HG03196 (cell line): Measurements from ENCODE around the gene GINS1.

ENCODE experiments used
- ATAC-seq: cut with Tn5 transposase; IDR thresholded peaks from one replicate; pipeline ENCODE4 v1.9.1; 2021; ENCODE audit not compliant: unreplicated experiment

GINS1 gene

DNA sequence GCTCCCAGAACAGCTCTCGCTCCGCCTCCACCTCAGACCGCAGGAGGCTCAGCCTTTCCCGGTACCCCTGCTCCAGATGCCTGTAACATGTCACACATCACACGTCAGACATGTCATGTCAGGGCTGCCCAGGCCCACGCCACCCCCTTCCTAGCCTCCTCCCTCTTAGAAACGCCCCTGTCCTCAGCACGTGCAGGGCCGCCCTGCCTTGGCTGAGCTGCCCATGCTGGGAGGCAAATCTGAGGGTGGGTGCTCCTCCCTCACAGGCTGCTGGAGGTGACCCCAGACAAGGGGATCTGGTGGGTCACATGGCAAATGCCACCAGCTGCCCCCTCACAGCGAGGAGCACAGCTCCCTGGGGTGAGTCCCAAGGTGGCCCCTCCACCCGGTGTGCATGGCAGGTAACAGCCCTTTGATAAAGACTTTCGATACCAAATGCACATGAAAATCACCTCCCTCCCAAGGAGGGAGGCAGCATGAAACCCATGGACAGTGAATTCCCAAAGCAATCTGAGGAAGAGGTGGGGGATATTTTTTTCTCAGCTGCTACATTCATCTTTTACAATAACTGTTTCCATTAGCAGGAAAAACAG is 84.1 kb downstream of the GINS1 start:
- ATAC-seq, result no peak

- ATAC-seq, result no peak
Observed at GRCh38 chr20:25493137-25493536, 85.7 kb downstream of the GINS1 start.

GRCh38 chr20:25493748-25494505 is 86.5 kb downstream of the GINS1 start:
- ATAC-seq, result no peak

- no peak for ATAC-seq
Observed at GRCh38 chr20:25494506-25495188, 87.2 kb downstream of the GINS1 start.

DNA sequence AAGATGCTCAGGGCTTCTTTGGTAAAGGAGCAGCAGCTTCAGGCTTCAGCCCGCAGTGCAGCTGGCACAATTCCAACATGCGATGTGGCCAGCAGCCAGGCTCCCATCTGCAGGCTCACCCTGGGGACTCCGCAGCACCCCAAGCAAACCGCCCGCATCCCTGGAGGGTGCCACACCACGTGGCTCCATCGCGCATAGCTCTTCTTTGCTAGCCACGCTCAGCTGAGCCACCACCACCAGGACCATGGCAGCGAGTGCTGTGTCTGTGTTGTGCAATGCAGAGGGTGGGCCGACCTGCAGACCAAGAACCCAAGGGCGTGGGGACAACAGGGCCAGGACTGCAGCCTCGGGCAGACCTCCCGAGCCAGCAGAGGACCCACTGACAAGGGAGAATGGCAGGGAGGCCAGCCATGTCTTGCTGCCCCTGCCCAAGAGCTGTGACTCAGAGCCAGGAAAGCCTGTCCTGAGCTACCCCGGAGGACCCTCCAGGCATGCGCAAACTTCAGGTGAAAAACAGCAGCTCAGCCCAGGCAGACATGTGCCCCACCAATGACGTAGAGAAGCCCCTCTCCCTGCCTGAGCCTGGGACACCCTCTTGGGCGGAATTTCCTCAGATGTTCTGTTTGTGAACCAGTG is 87.8 kb downstream of the GINS1 start:
- no peak for ATAC-seq

DNA sequence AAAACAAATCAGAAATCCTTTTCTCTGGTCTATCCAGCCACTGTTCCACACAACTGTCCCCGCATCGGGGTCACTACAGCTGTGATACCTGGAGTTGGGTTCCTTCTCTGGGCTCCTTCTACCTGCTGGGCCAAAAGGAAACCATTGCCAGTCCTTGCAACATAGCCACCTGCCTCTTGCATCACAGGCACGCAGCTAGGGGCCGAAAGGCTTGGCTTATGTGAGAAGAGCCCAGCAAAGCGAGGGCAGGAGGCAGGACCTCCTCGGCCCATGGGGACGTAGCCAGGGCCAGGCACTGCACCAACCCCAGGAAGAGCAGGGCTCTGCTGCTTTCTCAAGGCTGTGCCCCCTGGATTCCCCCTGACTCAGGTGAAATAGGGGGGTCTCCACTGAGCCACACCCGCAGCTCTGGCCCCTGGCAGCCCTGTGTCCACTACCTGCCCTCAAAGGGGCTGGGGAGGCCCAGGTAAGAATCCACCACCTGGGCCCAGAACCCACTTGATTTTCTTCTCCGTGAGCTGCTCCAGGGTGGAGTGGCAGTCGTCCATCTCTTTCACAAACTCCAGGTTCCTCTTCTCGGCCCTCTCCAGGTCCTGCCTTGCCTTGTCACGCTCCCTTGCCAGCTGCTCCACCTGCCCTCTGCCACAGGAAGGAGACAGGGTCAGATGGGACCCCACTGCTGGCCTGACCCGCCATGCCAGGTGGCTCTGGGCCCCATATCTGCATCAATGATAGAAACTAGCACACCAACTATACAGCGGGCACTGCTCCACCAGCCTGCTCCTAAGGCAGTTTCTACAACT is 88.9 kb downstream of the GINS1 start:
- no peak for ATAC-seq

DNA sequence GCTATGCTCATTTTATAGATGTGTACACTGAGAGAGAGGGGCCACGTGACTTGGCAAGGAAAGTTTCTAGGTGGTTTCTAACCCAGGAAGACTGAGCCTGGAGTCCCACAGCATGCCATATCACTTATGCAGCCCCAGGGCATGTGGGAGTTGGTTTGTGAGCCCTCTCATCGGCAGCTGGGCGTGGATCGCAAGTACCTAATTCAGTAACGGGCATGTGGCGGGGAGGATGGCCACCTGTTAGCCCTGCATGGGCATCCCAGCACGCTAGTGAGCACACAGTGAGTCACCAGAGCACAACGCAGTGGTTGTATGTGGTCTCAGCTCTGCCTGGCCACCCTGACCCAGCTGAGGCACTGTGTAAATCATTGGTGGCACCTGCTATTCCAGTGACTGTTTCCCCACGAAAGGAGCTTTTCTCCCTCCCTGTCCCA is 89.5 kb downstream of the GINS1 start:
- ATAC-seq, result no peak

DNA sequence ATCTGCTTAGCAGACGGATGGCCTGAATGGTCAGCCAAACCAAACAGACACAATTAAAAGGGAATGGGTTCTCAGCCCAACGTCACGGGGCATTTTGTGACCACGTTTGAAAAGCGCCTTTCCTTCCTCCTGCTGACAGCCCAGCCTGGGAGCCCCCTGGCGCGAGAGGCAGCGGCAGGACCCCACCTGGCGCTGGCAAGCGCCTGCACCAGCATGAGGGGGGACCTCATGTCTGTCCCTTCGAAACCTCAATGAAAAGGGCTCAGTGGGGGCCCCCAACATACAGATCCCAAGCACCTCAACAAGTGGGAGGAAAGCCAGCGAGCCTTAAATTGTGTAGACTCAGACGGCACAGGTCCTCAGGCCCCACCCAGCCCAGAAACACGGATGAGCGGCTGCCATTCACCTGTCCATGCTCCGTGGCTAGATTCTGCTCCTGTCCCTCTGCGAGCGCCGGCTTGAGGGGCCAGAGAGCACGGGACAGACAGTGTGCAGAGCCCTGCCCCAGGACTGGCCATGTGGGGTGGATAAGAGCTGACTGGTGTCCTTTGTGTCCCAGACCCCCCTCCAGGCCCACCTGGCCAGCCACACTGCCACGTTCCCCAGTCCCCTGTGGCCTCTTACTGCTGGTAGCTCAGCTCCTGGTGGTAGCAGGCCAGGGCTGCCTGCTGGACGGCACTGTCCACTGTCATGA is 90.3 kb downstream of the GINS1 start:
- no peak for ATAC-seq
